Activated CD4-positive, alpha-beta T cell treated with anti-CD3 and anti-CD28 coated beads, Interleukin-2, amount 50 U/mL, for 16 hours (primary cell): Measurements from ENCODE around the gene AREG.

Experiments
- DNase-seq: peaks from one replicate; pipeline ENCODE4 v3.0.0-alpha.2; 2020

Gene AREG

GRCh38 chr4:74433541-74434172, 11.3 kb upstream of the AREG start:
- no peak for DNase-seq

GRCh38 chr4:74435296-74435695, 9.6 kb upstream of the AREG start:
- DNase-seq: no peak

GRCh38 chr4:74437866-74438265, 7.1 kb upstream of the AREG start:
- no peak for DNase-seq

- DNase-seq: no peak
Observed at GRCh38 chr4:74438661-74439060, 6.3 kb upstream of the AREG start.

GRCh38 chr4:74439952-74440351, 5.0 kb upstream of the AREG start:
- no peak for DNase-seq

GRCh38 chr4:74440356-74440755, 4.6 kb upstream of the AREG start:
- DNase-seq: no peak

GRCh38 chr4:74441744-74442143, 3.2 kb upstream of the AREG start:
- no peak for DNase-seq

GRCh38 chr4:74446193-74446868, 1.4 kb downstream of the AREG start:
- DNase-seq: no peak

GRCh38 chr4:74446896-74447295, 2.0 kb downstream of the AREG start:
- no peak for DNase-seq

GRCh38 chr4:74447636-74448233, 2.8 kb downstream of the AREG start:
- DNase-seq: no peak

GRCh38 chr4:74449571-74450297, 4.8 kb downstream of the AREG start:
- no peak for DNase-seq

- DNase-seq: no peak
Observed at GRCh38 chr4:74450298-74450683, 5.4 kb downstream of the AREG start.

- no peak for DNase-seq
Observed at GRCh38 chr4:74451214-74451661, 6.3 kb downstream of the AREG start.

GRCh38 chr4:74453037-74453635, 8.2 kb downstream of the AREG start:
- no peak for DNase-seq

GRCh38 chr4:74453829-74454742, 9.2 kb downstream of the AREG start:
- no peak for DNase-seq

- no peak for DNase-seq
Observed at GRCh38 chr4:74455361-74456055, 10.6 kb downstream of the AREG start.

- DNase-seq: no peak
Observed at GRCh38 chr4:74456056-74456744, 11.3 kb downstream of the AREG start.

GRCh38 chr4:74456849-74457395, 12.0 kb downstream of the AREG start:
- DNase-seq: no peak

- DNase-seq: no peak
Observed at GRCh38 chr4:74460833-74461232, 15.9 kb downstream of the AREG start.

GRCh38 chr4:74463123-74463522, 18.2 kb downstream of the AREG start:
- DNase-seq: no peak

GRCh38 chr4:74464291-74464690, 19.4 kb downstream of the AREG start:
- DNase-seq: no peak
